OCI-LY3 (cell line): ENCODE results near the gene IGF2.

Source experiments
- H2AFZ ChIP-seq: fragments of 200-600, 300-600 bp; shearing (Covaris generic); 2 replicates; pipeline ENCODE4 v1.6.0; 2014; ENCODE audit warnings: antibody characterized with exemption, low read depth, low read length
- H3K27ac ChIP-seq: fragments of 200-600, 300-600 bp; sonication (generic); 2 replicates; pipeline ENCODE4 v1.5.1; 2014; ENCODE audit warnings: mild to moderate bottlenecking, low read length, moderate library complexity, mixed read lengths
- H3K27me3 ChIP-seq: fragments of 200-600, 300-600 bp; sonication (generic); 2 replicates; pipeline ENCODE4 v1.6.1; 2014; ENCODE audit warnings: low read depth, low read length, mixed read lengths
- H3K36me3 ChIP-seq: fragments of 200-600, 300-600 bp; sonication (generic); replicated peaks from 2 replicates; pipeline ENCODE3; 2014; ENCODE audit warnings: low read depth, low read length, mixed read lengths
- H3K4me1 ChIP-seq: fragments of 300-600, 200-600 bp; sonication (generic); 2 replicates; pipeline ENCODE4 v1.6.1; 2014; ENCODE audit warnings: low read length, mixed read lengths
- H3K4me2 ChIP-seq: fragments of 200-600, 300-600 bp; sonication (generic); 2 replicates; pipeline ENCODE4 v1.6.1; 2014; ENCODE audit warnings: low read length, mixed read lengths
- H3K4me3 ChIP-seq: fragments of 300-600, 200-600 bp; sonication (generic); 2 replicates; pipeline ENCODE4 v1.5.1; 2014; ENCODE audit warnings: antibody characterized with exemption, mild to moderate bottlenecking, low read length, moderate library complexity
- H3K79me2 ChIP-seq: fragments of 300-600, 200-600 bp; shearing (Covaris generic); 2 replicates; pipeline ENCODE4 v1.6.1; 2014; ENCODE audit warnings: mild to moderate bottlenecking, low read length, mixed read lengths
- H3K9ac ChIP-seq: fragments of 300-600, 200-600 bp; shearing (Covaris generic); 2 replicates; pipeline ENCODE4 v1.6.0; 2014; ENCODE audit warnings: mild to moderate bottlenecking, low read length, moderate library complexity
- H3K9me3 ChIP-seq: fragments of 200-600, 300-600 bp; shearing (Covaris generic); 2 replicates; pipeline ENCODE4 v1.6.1; 2014; ENCODE audit warnings: low read length, mixed read lengths; ENCODE audit not compliant: insufficient read depth
- H4K20me1 ChIP-seq: fragments of 200-600, 300-600 bp; sonication (generic); 2 replicates; pipeline ENCODE4 v1.6.1; 2016; ENCODE audit warnings: low read length, mixed read lengths; ENCODE audit not compliant: insufficient read depth
- CTCF ChIP-seq: fragments of 200-600, 300-600 bp; sonication (generic); IDR thresholded peaks from 2 replicates; pipeline ENCODE4 v1.5.1; 2014; ENCODE audit warnings: antibody characterized with exemption, low read length, low read depth
- EZH2phosphoT487 ChIP-seq: fragments of 200-600 bp; shearing (Covaris generic); IDR thresholded peaks from 2 replicates; pipeline ENCODE4 v1.6.1; 2018; ENCODE audit warnings: antibody characterized with exemption, mixed run types, low read depth

The IGF2 gene

GRCh38 chr11:2137202-2138067 is 1.8 kb downstream of the IGF2 start:
- H3K9ac ChIP-seq: no peak overlapping the region
- no peaks in the 10 kb centered on the region for H3K9me3 ChIP-seq
- no peaks in the 10 kb centered on the region for H3K36me3 ChIP-seq
- H3K27me3 ChIP-seq: peaks cover 15% of the 10 kb centered on the region
- H2AFZ ChIP-seq: no peak overlapping the region
- no peak overlapping the region for H3K27ac ChIP-seq
- no peak for TF ChIP-seq CTCF
- no peak for TF ChIP-seq EZH2phosphoT487
- H3K4me2 ChIP-seq: no peak overlapping the region
- no peaks in the 10 kb centered on the region for H3K79me2 ChIP-seq
- peaks cover 31% of the 10 kb centered on the region for H3K4me1 ChIP-seq
- H4K20me1 ChIP-seq: no peaks in the 10 kb centered on the region
- H3K4me3 ChIP-seq: no peak overlapping the region

- Histone ChIP-seq H3K27me3 (peaks cover 10% of the 10 kb centered on the region), H3K4me3 (no peak overlapping the region), H2AFZ (no peak overlapping the region), H3K4me2 (no peak overlapping the region), H4K20me1 (no peaks in the 10 kb centered on the region), H3K9me3 (no peaks in the 10 kb centered on the region), H3K36me3 (no peaks in the 10 kb centered on the region), H3K27ac (no peak overlapping the region), H3K79me2 (no peaks in the 10 kb centered on the region), H3K9ac (no peak overlapping the region), H3K4me1 (peaks cover 26% of the 10 kb centered on the region)
- no peak for TF ChIP-seq EZH2phosphoT487
- no peak for TF ChIP-seq CTCF
Measured at GRCh38 chr11:2136952-2137201, 2.3 kb downstream of the IGF2 start.

- Histone ChIP-seq H3K27ac (no peak overlapping the region), H2AFZ (no peak overlapping the region), H3K4me2 (no peak overlapping the region), H3K9ac (no peak overlapping the region), H3K4me3 (no peak overlapping the region), H3K4me1 (peaks cover 21% of the 10 kb centered on the region), H4K20me1 (no peaks in the 10 kb centered on the region), H3K9me3 (no peaks in the 10 kb centered on the region), H3K79me2 (no peaks in the 10 kb centered on the region), H3K27me3 (peaks cover 6% of the 10 kb centered on the region), H3K36me3 (no peaks in the 10 kb centered on the region)
- TF ChIP-seq EZH2phosphoT487 (no peak), CTCF (no peak)
Measured at GRCh38 chr11:2136209-2136951, 2.8 kb downstream of the IGF2 start.

- H4K20me1 ChIP-seq: no peaks in the 10 kb centered on the region
- TF ChIP-seq CTCF (no peak), EZH2phosphoT487 (no peak)
- no peak overlapping the region for H2AFZ ChIP-seq
- no peaks in the 10 kb centered on the region for H3K9me3 ChIP-seq
- no peak overlapping the region for H3K4me2 ChIP-seq
- no peaks in the 10 kb centered on the region for H3K36me3 ChIP-seq
- no peaks in the 10 kb centered on the region for H3K27me3 ChIP-seq
- H3K4me3 ChIP-seq: no peak overlapping the region
- no peak overlapping the region for H3K27ac ChIP-seq
- H3K9ac ChIP-seq: no peak overlapping the region
- peaks cover 17% of the 10 kb centered on the region for H3K4me1 ChIP-seq
- H3K79me2 ChIP-seq: no peaks in the 10 kb centered on the region
Measured at GRCh38 chr11:2135648-2136201, 3.5 kb downstream of the IGF2 start.
